Measurements from ENCODE around the gene LRRC15. TPM values are rescaled to one million over a fixed set of nuclear protein-coding genes. Genes with fewer than 3 reads are reported as not detected.

LRRC15 gene
- total RNA-seq, 1 experiment from 2014 or later, result 0.07 TPM

- no peak for ATAC-seq
Observed at GRCh38 chr3:194364314-194364651, 5.3 kb downstream of the LRRC15 start.

GRCh38 chr3:194360568-194360967, 9.0 kb downstream of the LRRC15 start:
- TF ChIP-seq NR2C2 (CRISPR knock-in tag; IDR thresholded peaks at IDR 0.05) (no peak), GABPB1 (CRISPR knock-in tag; IDR thresholded peaks at IDR 0.05) (no peak), CBFB (CRISPR knock-in tag; IDR thresholded peaks at IDR 0.05; ENCODE audit: low read depth) (no peak), NR3C1 (CRISPR knock-in tag; conservative IDR thresholded peaks at IDR 0.05; ENCODE audit: low read depth) (no peak), CREM (CRISPR knock-in tag; IDR thresholded peaks at IDR 0.05) (no peak)
- TF ChIP-seq, protein P1, sequence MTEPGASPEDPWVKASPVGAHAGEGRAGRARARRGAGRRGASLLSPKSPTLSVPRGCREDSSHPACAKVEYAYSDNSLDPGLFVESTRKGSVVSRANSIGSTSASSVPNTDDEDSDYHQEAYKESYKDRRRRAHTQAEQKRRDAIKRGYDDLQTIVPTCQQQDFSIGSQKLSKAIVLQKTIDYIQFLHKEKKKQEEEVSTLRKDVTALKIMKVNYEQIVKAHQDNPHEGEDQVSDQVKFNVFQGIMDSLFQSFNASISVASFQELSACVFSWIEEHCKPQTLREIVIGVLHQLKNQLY (CRISPR knock-in tag; IDR thresholded peaks at IDR 0.05), result no peak
- ChIA-PET POLR2A (no interaction called here), CTCF (interaction anchor here (1.3 to 1.6 kb wide), 2 partner anchors 17 to 20 kb away, joined by 4 to 9 read pairs; no protein-coding TSS in a partner anchor)
- no peak overlapping the region for H3K27ac Mint-ChIP-seq
- ATAC-seq (no peak), DNase-seq (ENCODE audit: low spot score) (no peak)
- H3K9me3 Mint-ChIP-seq, result peaks cover 8% of the 10 kb centered on the region
- H3K27me3 Mint-ChIP-seq (ENCODE audit: low read depth), result peaks cover 7% of the 10 kb centered on the region; the same call in 1 of the 2 replicates
- peaks cover 5% of the 10 kb centered on the region for H3K4me1 Mint-ChIP-seq
- no peaks in the 10 kb centered on the region for H3K36me3 Mint-ChIP-seq
- H3K4me3 Mint-ChIP-seq, result no peak overlapping the region

More at GRCh38 chr3:194364314-194364651, 5.3 kb downstream of the LRRC15 start:
- Mint-ChIP-seq H3K9me3 (peaks cover 8% of the 10 kb centered on the region), H3K4me1 (peaks cover 11% of the 10 kb centered on the region), H3K27ac (no peak overlapping the region), H3K27me3 (ENCODE audit: low read depth) (peaks cover 19% of the 10 kb centered on the region), H3K4me3 (no peak overlapping the region), H3K36me3 (no peaks in the 10 kb centered on the region)
- POLR2A ChIA-PET, result interaction anchor here (0.5 kb wide), 1 partner anchor 233 kb away, joined by 4 read pairs; no protein-coding TSS in a partner anchor
- CTCF ChIA-PET, result interaction anchor here (0.9 to 1.5 kb wide), 4 partner anchors 14 to 33 kb away, joined by 3 to 7 read pairs (median 4); no protein-coding TSS in a partner anchor
- DNase-seq (ENCODE audit: low spot score), result no peak
- TF ChIP-seq CTCF (IDR thresholded peaks at IDR 0.05) (no peak), ZNF396 (CRISPR knock-in tag; IDR thresholded peaks at IDR 0.05; ENCODE audit: borderline replicate concordance) (no peak), ZNF671 (CRISPR knock-in tag; IDR thresholded peaks at IDR 0.05) (no peak), RORB (CRISPR knock-in tag; IDR thresholded peaks at IDR 0.05) (no peak), RELA (CRISPR knock-in tag; IDR thresholded peaks at IDR 0.05; ENCODE audit: borderline replicate concordance) (no peak), ZBTB21 (CRISPR knock-in tag; IDR thresholded peaks at IDR 0.05; ENCODE audit: borderline replicate concordance) (no peak), SOX15 (CRISPR knock-in tag; IDR thresholded peaks at IDR 0.05) (no peak), FOXP1 (CRISPR knock-in tag; IDR thresholded peaks at IDR 0.05; ENCODE audit: borderline replicate concordance) (no peak), OVOL2 (CRISPR knock-in tag; IDR thresholded peaks at IDR 0.05; ENCODE audit: borderline replicate concordance) (no peak), ESRRA (CRISPR knock-in tag; IDR thresholded peaks at IDR 0.05; ENCODE audit: borderline replicate concordance) (no peak), ZNF121 (CRISPR knock-in tag; IDR thresholded peaks at IDR 0.05) (no peak), FOXP4 (CRISPR knock-in tag; IDR thresholded peaks at IDR 0.05) (no peak)
- TF ChIP-seq, protein P2, sequence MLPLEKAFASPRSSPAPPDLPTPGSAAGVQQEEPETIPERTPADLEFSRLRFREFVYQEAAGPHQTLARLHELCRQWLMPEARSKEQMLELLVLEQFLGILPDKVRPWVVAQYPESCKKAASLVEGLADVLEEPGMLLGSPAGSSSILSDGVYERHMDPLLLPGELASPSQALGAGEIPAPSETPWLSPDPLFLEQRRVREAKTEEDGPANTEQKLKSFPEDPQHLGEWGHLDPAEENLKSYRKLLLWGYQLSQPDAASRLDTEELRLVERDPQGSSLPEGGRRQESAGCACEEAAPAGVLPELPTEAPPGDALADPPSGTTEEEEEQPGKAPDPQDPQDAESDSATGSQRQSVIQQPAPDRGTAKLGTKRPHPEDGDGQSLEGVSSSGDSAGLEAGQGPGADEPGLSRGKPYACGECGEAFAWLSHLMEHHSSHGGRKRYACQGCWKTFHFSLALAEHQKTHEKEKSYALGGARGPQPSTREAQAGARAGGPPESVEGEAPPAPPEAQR (CRISPR knock-in tag; IDR thresholded peaks at IDR 0.05), result no peak

Measured in WTC11 (cell line).